ENCODE measurements around the gene PLA2G2D. TPM values are rescaled to one million over a fixed set of nuclear protein-coding genes. Genes with fewer than 3 reads are reported as not detected.

PLA2G2D gene
- total and polyA plus RNA-seq, 2 of the 13 experiments (the other 11 are each of a cell fraction or from before 2014, with no cell fraction given), result not detected

DNA sequence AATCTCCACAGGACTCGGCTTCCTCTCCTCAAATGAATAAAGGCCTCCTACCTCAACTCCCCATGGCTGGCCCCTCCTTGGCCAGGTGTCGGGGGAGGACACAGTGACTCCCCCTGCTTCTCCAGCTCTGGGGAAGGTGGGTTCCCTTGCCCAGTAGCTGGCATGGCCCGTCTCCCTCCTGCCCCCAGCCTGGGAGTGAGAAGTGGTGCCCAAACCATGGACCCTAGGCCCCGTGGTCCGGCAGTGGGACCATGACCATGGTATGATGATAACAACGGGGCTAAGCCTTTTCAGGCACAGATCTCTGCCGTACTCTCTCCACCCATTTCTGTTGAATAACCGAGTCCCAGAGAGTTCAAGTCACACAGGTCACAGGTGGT, 31.0 kb upstream of the PLA2G2D start (continued):
- TF ChIP-seq SNAPC4 (CRISPR knock-in tag; IDR thresholded peaks at IDR 0.05), result no peak
- TF ChIP-seq MEIS2 (CRISPR knock-in tag; IDR thresholded peaks at IDR 0.05), result no peak
- TF ChIP-seq RFX5 (IDR thresholded peaks at IDR 0.05; ENCODE audit: low read depth, low read length), result no peak
- TF ChIP-seq KLF15 (CRISPR knock-in tag; IDR thresholded peaks at IDR 0.05; ENCODE audit: borderline replicate concordance), result no peak
- no peak for TF ChIP-seq NFIB (CRISPR knock-in tag; IDR thresholded peaks at IDR 0.05; ENCODE audit: borderline replicate concordance)
- TF ChIP-seq, protein P1, sequence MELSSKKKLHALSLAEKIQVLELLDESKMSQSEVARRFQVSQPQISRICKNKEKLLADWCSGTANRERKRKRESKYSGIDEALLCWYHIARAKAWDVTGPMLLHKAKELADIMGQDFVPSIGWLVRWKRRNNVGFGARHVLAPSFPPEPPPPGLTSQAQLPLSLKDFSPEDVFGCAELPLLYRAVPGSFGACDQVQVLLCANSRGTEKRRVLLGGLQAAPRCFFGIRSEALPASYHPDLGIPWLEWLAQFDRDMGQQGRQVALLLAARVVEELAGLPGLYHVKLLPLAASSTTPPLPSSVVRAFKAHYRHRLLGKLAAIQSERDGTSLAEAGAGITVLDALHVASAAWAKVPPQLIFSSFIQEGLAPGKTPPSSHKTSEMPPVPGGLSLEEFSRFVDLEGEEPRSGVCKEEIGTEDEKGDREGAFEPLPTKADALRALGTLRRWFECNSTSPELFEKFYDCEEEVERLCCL (CRISPR knock-in tag; IDR thresholded peaks at IDR 0.05; ENCODE audit: borderline replicate concordance), result no peak
- no peak for TF ChIP-seq ZNF781 (CRISPR knock-in tag; IDR thresholded peaks at IDR 0.05; ENCODE audit: borderline replicate concordance, not compliant biosample characterization)
- no peak for TF ChIP-seq IKZF4 (CRISPR knock-in tag; IDR thresholded peaks at IDR 0.05; ENCODE audit: borderline replicate concordance, low read depth, not compliant biosample characterization)
